ENCODE measurements around the gene BAZ2A. TPM values are rescaled to one million over a fixed set of nuclear protein-coding genes. Genes with fewer than 3 reads are reported as not detected.
A peak's percentile ranks its signal among the peaks of the same experiment; 100 is the strongest.

The BAZ2A gene
- total RNA-seq = 49.6 and 51.3 TPM in 2 replicates

DNA sequence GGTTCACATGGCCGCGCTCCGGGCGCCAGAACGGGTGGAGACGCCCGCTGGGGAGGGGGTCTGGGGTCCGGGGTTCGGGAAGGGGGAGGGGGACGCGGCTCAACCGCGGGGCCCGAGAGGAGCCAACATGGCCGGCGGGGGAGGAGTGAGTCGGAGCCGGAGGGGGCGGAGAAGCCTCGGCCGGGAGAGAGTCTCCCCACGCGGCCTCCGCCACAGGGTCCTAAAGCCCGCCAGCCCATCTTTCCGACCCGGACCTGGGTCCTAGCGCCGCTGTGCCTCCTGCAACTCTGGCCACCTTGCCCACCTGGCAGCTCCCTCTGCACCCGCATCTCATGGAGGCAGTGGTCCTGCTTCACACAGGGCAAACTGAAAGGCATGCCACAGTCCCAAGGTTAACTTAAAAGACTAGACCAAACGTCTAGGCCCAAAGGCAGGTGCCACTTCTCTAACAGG lies at the start of gene BAZ2A:
Gene BAZ2A, minus strand, starts transcription at position 147 of the 453 bp plus-strand sequence. CDS start 12,796 bp downstream, outside the sequence.
- H3K27ac ChIP-seq (ENCODE audit: low read depth, low read length) = peak within 1 kb of the TSS; percentile 85
- peak within 1 kb of the TSS; percentile 77 for H2AFZ ChIP-seq (ENCODE audit: low read length)
- peaks cover 37% of the 10 kb centered on the region for H3K4me1 ChIP-seq (ENCODE audit: insufficient read depth, low read length)
- H3K36me3 ChIP-seq (ENCODE audit: insufficient read depth, low read length) = peaks cover 11% of the 10 kb centered on the region
- H4K20me1 ChIP-seq (ENCODE audit: insufficient read depth, low read length) = peaks cover 68% of the 10 kb centered on the region
- H3K9me3 ChIP-seq (ENCODE audit: low read depth, low read length) = no peaks in the 10 kb centered on the region
- peak within 1 kb of the TSS; percentile 93 for H3K4me3 ChIP-seq (ENCODE audit: insufficient read depth, low read length)
- no peaks in the 10 kb centered on the region for H3K27me3 ChIP-seq (ENCODE audit: insufficient read depth, low read length)
- peak; percentile 98 for DNase-seq (ENCODE audit: insufficient read length, low spot score, missing footprints)
- TF ChIP-seq, protein P1, sequence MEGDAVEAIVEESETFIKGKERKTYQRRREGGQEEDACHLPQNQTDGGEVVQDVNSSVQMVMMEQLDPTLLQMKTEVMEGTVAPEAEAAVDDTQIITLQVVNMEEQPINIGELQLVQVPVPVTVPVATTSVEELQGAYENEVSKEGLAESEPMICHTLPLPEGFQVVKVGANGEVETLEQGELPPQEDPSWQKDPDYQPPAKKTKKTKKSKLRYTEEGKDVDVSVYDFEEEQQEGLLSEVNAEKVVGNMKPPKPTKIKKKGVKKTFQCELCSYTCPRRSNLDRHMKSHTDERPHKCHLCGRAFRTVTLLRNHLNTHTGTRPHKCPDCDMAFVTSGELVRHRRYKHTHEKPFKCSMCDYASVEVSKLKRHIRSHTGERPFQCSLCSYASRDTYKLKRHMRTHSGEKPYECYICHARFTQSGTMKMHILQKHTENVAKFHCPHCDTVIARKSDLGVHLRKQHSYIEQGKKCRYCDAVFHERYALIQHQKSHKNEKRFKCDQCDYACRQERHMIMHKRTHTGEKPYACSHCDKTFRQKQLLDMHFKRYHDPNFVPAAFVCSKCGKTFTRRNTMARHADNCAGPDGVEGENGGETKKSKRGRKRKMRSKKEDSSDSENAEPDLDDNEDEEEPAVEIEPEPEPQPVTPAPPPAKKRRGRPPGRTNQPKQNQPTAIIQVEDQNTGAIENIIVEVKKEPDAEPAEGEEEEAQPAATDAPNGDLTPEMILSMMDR (IDR thresholded peaks at IDR 0.05; ENCODE audit: extremely low read depth, low read depth, low read length) = no peak
- H3K79me2 ChIP-seq (ENCODE audit: insufficient read depth, low read length) = peaks cover 93% of the 10 kb centered on the region
- H3K4me2 ChIP-seq (ENCODE audit: insufficient read depth, low read length) = peak within 1 kb of the TSS; percentile 96

DNA sequence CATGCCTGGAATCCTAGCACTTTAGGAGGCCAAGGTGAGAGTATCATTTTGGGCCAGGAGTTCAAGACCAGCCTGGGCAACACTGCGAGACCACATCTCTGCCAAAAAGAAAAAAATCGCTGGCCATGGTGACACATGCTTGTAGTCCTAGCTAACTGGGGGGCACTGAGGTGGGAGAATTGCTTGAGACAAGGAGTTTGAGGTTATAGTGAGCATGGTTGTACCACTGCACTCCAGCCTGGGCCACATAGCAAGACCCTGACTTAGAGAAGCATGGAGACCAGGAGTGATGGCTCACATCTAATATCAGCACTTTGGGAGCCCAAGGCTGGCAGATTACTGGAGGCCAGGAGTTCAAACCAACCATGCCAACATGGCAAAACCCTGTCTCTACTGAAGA lies 48.7 kb upstream of the BAZ2A start:
- no peaks in the 10 kb centered on the region for H3K9me3 ChIP-seq (ENCODE audit: low read depth, low read length)
- peaks cover 7% of the 10 kb centered on the region for H3K36me3 ChIP-seq (ENCODE audit: insufficient read depth, low read length)
- TF ChIP-seq, protein P1 (IDR thresholded peaks at IDR 0.05; ENCODE audit: extremely low read depth, low read depth, low read length) = no peak
- no peaks in the 10 kb centered on the region for H3K27me3 ChIP-seq (ENCODE audit: insufficient read depth, low read length)
- peak overlapping the region; percentile 8 for H3K27ac ChIP-seq (ENCODE audit: low read depth, low read length)
- no peak overlapping the region for H3K4me3 ChIP-seq (ENCODE audit: insufficient read depth, low read length)
- H4K20me1 ChIP-seq (ENCODE audit: insufficient read depth, low read length) = peaks cover 44% of the 10 kb centered on the region
- H3K4me2 ChIP-seq (ENCODE audit: insufficient read depth, low read length) = no peak overlapping the region
- H3K79me2 ChIP-seq (ENCODE audit: insufficient read depth, low read length) = peaks cover 97% of the 10 kb centered on the region
- H3K4me1 ChIP-seq (ENCODE audit: insufficient read depth, low read length) = no peaks in the 10 kb centered on the region
- DNase-seq (ENCODE audit: insufficient read length, low spot score, missing footprints) = no peak
- no peak overlapping the region for H2AFZ ChIP-seq (ENCODE audit: low read length)

DNA sequence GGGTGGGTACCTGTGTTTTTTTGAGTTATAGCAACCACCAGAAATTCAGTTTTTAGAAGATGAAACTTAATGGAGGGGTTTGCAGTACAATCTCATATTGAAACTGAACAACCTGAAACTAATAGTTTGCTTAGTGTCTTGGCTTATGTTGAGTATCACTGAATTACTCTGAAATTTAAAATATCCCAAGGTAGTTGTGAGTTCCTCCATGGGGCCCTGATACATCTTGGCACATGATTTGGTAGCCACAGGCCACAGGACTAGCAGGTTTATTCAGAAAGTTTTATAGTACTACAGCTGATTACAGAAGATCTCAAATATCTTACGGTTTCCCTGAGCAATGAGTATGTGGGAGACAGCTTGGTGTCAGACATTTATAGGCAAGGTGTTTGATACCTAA lies 47.6 kb upstream of the BAZ2A start:
- Histone ChIP-seq H4K20me1 (ENCODE audit: insufficient read depth, low read length) (peaks cover 41% of the 10 kb centered on the region), H3K4me1 (ENCODE audit: insufficient read depth, low read length) (no peaks in the 10 kb centered on the region), H3K4me3 (ENCODE audit: insufficient read depth, low read length) (no peak overlapping the region), H3K79me2 (ENCODE audit: insufficient read depth, low read length) (peaks cover 96% of the 10 kb centered on the region), H3K36me3 (ENCODE audit: insufficient read depth, low read length) (peaks cover 9% of the 10 kb centered on the region), H3K9me3 (ENCODE audit: low read depth, low read length) (no peaks in the 10 kb centered on the region), H3K27ac (ENCODE audit: low read depth, low read length) (no peak overlapping the region), H3K4me2 (ENCODE audit: insufficient read depth, low read length) (no peak overlapping the region), H3K27me3 (ENCODE audit: insufficient read depth, low read length) (no peaks in the 10 kb centered on the region), H2AFZ (ENCODE audit: low read length) (no peak overlapping the region)
- TF ChIP-seq, protein P1 (IDR thresholded peaks at IDR 0.05; ENCODE audit: extremely low read depth, low read depth, low read length) = no peak
- DNase-seq (ENCODE audit: insufficient read length, low spot score, missing footprints) = no peak

DNA sequence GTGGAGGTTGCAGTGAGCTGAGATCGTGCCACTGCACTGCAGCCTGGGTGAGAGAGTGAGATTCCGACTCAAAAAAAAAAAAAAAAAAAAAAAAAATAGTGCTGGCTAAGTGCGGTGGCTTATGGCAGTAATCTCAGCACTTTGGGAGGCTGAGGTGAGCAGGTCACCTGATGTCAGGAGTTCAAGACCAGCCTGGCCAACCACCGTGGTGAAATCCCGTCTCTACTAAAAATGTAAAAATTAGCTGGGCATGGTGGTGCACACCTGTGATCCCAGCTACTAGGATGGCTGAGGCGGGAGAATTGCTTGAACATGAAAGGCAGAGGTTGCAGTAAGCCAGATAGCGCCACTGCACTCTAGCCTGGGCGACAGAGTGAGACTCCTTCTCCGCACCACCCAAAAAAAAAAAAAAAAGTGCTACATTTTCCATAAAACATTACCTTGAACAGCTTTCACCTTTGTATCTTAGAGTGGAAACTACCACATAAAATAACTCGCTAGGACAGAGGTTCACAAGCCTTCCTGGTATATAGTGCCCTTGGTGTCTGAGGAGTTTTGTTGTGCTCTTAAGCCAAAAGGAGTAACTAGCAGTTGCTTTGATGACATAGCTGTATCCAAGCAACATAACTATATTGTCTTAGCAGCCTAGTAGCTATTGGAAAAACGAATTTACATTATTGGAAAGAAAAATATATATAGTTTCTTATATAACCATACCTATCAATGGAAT lies 46.9 kb upstream of the BAZ2A start:
- no peak for DNase-seq (ENCODE audit: insufficient read length, low spot score, missing footprints)
- no peak overlapping the region for H3K4me3 ChIP-seq (ENCODE audit: insufficient read depth, low read length)
- H4K20me1 ChIP-seq (ENCODE audit: insufficient read depth, low read length) = peaks cover 35% of the 10 kb centered on the region
- peaks cover 12% of the 10 kb centered on the region for H3K36me3 ChIP-seq (ENCODE audit: insufficient read depth, low read length)
- no peak overlapping the region for H3K4me2 ChIP-seq (ENCODE audit: insufficient read depth, low read length)
- H3K79me2 ChIP-seq (ENCODE audit: insufficient read depth, low read length) = peaks cover 96% of the 10 kb centered on the region
- no peak overlapping the region for H3K27ac ChIP-seq (ENCODE audit: low read depth, low read length)
- TF ChIP-seq, protein P1 (IDR thresholded peaks at IDR 0.05; ENCODE audit: extremely low read depth, low read depth, low read length) = no peak
- no peaks in the 10 kb centered on the region for H3K9me3 ChIP-seq (ENCODE audit: low read depth, low read length)
- H3K27me3 ChIP-seq (ENCODE audit: insufficient read depth, low read length) = no peaks in the 10 kb centered on the region
- H2AFZ ChIP-seq (ENCODE audit: low read length) = no peak overlapping the region
- no peaks in the 10 kb centered on the region for H3K4me1 ChIP-seq (ENCODE audit: insufficient read depth, low read length)

All from osteoblast (primary cell).